AG09309 (cell line): Measurements from ENCODE around the gene ANKRD33B.
A peak's percentile ranks its signal among the peaks of the same experiment; 100 is the strongest.

ENCODE experiments used
- DNase-seq: peaks from one replicate; pipeline ENCODE4 v3.0.0-alpha.2; 2010; ENCODE audit warnings: low read depth
- H3K4me3 ChIP-seq: 2 replicates; pipeline ENCODE4 v1.5.1; 2011; ENCODE audit warnings: mild to moderate bottlenecking, low read depth, low read length, moderate library complexity; ENCODE audit not compliant: control insufficient read depth
- CTCF ChIP-seq: IDR thresholded peaks from 2 replicates; pipeline ENCODE4 v1.5.1; 2011; ENCODE audit warnings: mild to moderate bottlenecking, low read depth, low read length, inconsistent platforms; ENCODE audit not compliant: insufficient read depth, control insufficient read depth; ENCODE audit errors: missing control alignments

Gene ANKRD33B

GRCh38 chr5:10559151-10559550 is 4.7 kb upstream of the ANKRD33B start:
- TF ChIP-seq CTCF: no peak
- H3K4me3 ChIP-seq: no peak overlapping the region
- DNase-seq: no peak

- no peak for TF ChIP-seq CTCF
- H3K4me3 ChIP-seq: no peak overlapping the region
- DNase-seq: no peak
These were observed 4.0 kb upstream of the ANKRD33B start for GRCh38 chr5:10559871-10560270.

GRCh38 chr5:10562201-10563109 is 1.4 kb upstream of the ANKRD33B start:
- no peak overlapping the region for H3K4me3 ChIP-seq
- TF ChIP-seq CTCF: no peak
- no peak for DNase-seq

GRCh38 chr5:10563110-10563944 is 543 bp upstream of the ANKRD33B start:
- DNase-seq: no peak
- peak overlapping the region; percentile 87 for H3K4me3 ChIP-seq
- TF ChIP-seq CTCF: no peak

- TF ChIP-seq CTCF: no peak
- no peak for DNase-seq
- peak overlapping the region; percentile 87 for H3K4me3 ChIP-seq
These were observed 1.2 kb downstream of the ANKRD33B start for GRCh38 chr5:10564838-10565784.
